GM13977 (cell line): ENCODE data around the gene FBXW4.

Experiments used
- DNase-seq: peaks from one replicate; pipeline ENCODE4 v3.0.0; 2012; ENCODE audit warnings: low spot score
- in situ Hi-C: fragments of 300-500 bp; cut with MboI; formaldehyde crosslinking; loops from one replicate; pipeline ENCODE4 v1.12.0; 2022; ENCODE audit warnings: low sequenced_read_pairs, low pct_unique_long_range_greater_than_20kb, mixed read lengths, inconsistent platforms; ENCODE audit not compliant: unreplicated experiment
- TF ChIP-seq, protein P1 (sequence below): IDR thresholded peaks from 2 replicates; pipeline ENCODE4 v1.5.1; 2012; ENCODE audit warnings: mild to moderate bottlenecking, control low read depth; ENCODE audit not compliant: insufficient read depth; ENCODE audit errors: extremely low read depth, missing control alignments

Gene FBXW4, protein sequence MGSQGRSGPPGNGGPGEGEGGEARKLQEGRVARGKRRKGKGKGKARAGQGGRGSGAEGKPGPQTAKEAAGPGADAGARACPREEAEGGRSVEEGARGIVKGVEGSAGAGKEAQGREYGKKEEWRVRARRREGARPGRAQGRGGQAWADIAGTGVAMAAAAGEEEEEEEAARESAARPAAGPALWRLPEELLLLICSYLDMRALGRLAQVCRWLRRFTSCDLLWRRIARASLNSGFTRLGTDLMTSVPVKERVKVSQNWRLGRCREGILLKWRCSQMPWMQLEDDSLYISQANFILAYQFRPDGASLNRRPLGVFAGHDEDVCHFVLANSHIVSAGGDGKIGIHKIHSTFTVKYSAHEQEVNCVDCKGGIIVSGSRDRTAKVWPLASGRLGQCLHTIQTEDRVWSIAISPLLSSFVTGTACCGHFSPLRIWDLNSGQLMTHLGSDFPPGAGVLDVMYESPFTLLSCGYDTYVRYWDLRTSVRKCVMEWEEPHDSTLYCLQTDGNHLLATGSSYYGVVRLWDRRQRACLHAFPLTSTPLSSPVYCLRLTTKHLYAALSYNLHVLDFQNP

GRCh38 chr10:101694674-101695403, at the start of gene FBXW4:
Gene FBXW4 (minus strand): TSS chr10:101695170. CDS start chr10:101695105, 65 bp downstream.
- DNase-seq, result peak; percentile 89
- TF ChIP-seq, protein P1, sequence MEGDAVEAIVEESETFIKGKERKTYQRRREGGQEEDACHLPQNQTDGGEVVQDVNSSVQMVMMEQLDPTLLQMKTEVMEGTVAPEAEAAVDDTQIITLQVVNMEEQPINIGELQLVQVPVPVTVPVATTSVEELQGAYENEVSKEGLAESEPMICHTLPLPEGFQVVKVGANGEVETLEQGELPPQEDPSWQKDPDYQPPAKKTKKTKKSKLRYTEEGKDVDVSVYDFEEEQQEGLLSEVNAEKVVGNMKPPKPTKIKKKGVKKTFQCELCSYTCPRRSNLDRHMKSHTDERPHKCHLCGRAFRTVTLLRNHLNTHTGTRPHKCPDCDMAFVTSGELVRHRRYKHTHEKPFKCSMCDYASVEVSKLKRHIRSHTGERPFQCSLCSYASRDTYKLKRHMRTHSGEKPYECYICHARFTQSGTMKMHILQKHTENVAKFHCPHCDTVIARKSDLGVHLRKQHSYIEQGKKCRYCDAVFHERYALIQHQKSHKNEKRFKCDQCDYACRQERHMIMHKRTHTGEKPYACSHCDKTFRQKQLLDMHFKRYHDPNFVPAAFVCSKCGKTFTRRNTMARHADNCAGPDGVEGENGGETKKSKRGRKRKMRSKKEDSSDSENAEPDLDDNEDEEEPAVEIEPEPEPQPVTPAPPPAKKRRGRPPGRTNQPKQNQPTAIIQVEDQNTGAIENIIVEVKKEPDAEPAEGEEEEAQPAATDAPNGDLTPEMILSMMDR, result no peak
- in situ Hi-C loops, result no loop called here

GRCh38 chr10:101744267-101744666, 49.3 kb upstream of the FBXW4 start:
- in situ Hi-C loops, result no loop called here
- DNase-seq, result no peak
- TF ChIP-seq, protein P1, result no peak

- in situ Hi-C loops, result no loop called here
- TF ChIP-seq, protein P1, result no peak
- no peak for DNase-seq
These were observed 47.0 kb upstream of the FBXW4 start for GRCh38 chr10:101741938-101742337.

DNA sequence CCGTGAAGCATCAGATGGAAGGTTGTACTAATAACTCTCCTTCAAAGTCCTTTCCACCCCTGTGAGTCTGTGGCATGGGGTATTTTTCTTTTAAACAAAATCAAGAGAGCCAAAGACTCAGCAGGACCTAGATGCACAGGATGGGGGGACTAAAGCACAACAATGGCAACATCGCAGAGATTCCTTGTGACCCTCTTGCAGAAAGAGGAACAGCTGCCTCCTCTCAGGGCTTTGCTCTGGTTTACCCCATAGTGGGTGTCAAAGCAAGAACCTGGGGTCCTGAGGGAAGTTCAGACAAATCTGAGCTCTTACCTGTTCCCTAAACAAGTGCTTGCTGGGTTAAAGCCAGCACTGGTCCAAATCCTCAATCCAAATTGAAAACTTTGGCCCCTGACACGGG, 41.7 kb upstream of the FBXW4 start:
- in situ Hi-C loops, result no loop called here
- DNase-seq, result no peak
- TF ChIP-seq, protein P1, result no peak

DNA sequence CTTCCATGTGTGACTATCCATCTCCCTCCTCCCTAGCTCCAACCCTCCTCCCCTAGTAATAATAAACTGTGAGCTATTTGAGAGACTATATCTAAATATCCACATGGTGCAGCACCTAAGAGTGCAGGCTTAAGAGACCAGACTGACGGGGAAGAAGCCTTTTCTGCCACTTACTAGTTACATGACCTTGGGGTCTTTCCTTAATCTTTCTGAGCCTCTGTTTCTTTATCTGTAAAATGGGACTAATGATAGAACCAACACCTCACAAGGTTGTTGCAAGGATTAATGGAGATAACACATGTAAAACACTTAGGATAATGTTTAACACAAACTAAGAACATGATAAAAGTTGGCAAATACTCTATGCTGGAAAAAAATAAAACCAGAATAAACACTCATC, 37.1 kb upstream of the FBXW4 start:
- in situ Hi-C loops, result no loop called here
- TF ChIP-seq, protein P1, result no peak
- DNase-seq, result no peak

GRCh38 chr10:101726115-101726387, 31.1 kb upstream of the FBXW4 start:
- in situ Hi-C loops, result no loop called here

More at GRCh38 chr10:101726115-101726387, 31.1 kb upstream of the FBXW4 start:
- TF ChIP-seq, protein P1, result no peak
- DNase-seq, result no peak
